NCI-H128 (cell line): ENCODE data around the gene BAZ1B.
"Not testable (repeated sequence)": the region's sequence is repeated elsewhere in the genome, so short reads cannot be mapped to it uniquely, and the experiment has no call there.

Source experiments
- DNase-seq: peaks from one replicate; lab custom pipeline; 2025; ENCODE audit not compliant: unreplicated experiment; lab: John Stamatoyannopoulos, UW

Gene BAZ1B

GRCh38 chr7:73447121-73447733 lies 74.9 kb downstream of the BAZ1B start:
- DNase-seq: no peak

GRCh38 chr7:73446682-73447081 lies 75.4 kb downstream of the BAZ1B start:
- DNase-seq: no peak

- DNase-seq: no peak
Measured at GRCh38 chr7:73443548-73444255, 78.4 kb downstream of the BAZ1B start.

GRCh38 chr7:73442903-73443500 lies 79.1 kb downstream of the BAZ1B start:
- no peak for DNase-seq

- DNase-seq: peak; percentile 28
Measured at GRCh38 chr7:73442222-73442902, 79.7 kb downstream of the BAZ1B start.

- DNase-seq: no peak
Measured at GRCh38 chr7:73439410-73439704, 82.7 kb downstream of the BAZ1B start.

- no peak for DNase-seq
Measured at GRCh38 chr7:73438547-73439409, 83.3 kb downstream of the BAZ1B start.

- no peak for DNase-seq
Measured at GRCh38 chr7:73437621-73438416, 84.3 kb downstream of the BAZ1B start.

GRCh38 chr7:73437091-73437490 lies 85.0 kb downstream of the BAZ1B start:
- no peak for DNase-seq

GRCh38 chr7:73436031-73436929 lies 85.8 kb downstream of the BAZ1B start:
- DNase-seq: no peak

GRCh38 chr7:73435471-73436009 lies 86.6 kb downstream of the BAZ1B start:
- no peak for DNase-seq

- no peak for DNase-seq
Measured at GRCh38 chr7:73434701-73435069, 87.4 kb downstream of the BAZ1B start.

- DNase-seq: no peak
Measured at GRCh38 chr7:73433924-73434700, 88.0 kb downstream of the BAZ1B start.

- DNase-seq: no peak
Measured at GRCh38 chr7:73432676-73433075, 89.4 kb downstream of the BAZ1B start.

GRCh38 chr7:73431041-73431835 lies 90.9 kb downstream of the BAZ1B start:
- no peak for DNase-seq

GRCh38 chr7:73430540-73430939 lies 91.6 kb downstream of the BAZ1B start:
- not testable (repeated sequence) for DNase-seq
